AG04450 (cell line): Measurements from ENCODE around the gene LGI4. TPM values are rescaled to one million over a fixed set of nuclear protein-coding genes. Genes with fewer than 3 reads are reported as not detected.
"Not testable (repeated sequence)": the region's sequence is repeated elsewhere in the genome, so short reads cannot be mapped to it uniquely, and the experiment has no call there.

Source experiments
- CTCF ChIA-PET: fragments of 300-600, 350-600 bp; formaldehyde crosslinking; extraction: SDS; loops from one replicate; lab custom pipeline; 2022; ENCODE audit warnings: antibody characterized with exemption, inconsistent platforms; lab: Charles Lee
- POLR2A ChIA-PET: fragments of 350-600 bp; formaldehyde crosslinking; extraction: SDS; loops from one replicate; lab custom pipeline; 2021; ENCODE audit warnings: antibody characterized with exemption, inconsistent platforms; lab: Yijun Ruan, JAX
- DNase-seq: peaks from one replicate; pipeline ENCODE4 v3.0.0-alpha.2; 2011; ENCODE audit warnings: low read depth, low spot score
- H3K27ac ChIP-seq: one replicate; pipeline ENCODE4 v1.5.1; 2012; ENCODE audit warnings: low read depth, low read length, control low read depth
- H3K27me3 ChIP-seq: one replicate; pipeline ENCODE4 v1.6.0; 2012; ENCODE audit warnings: low read length; ENCODE audit not compliant: control insufficient read depth, insufficient read depth
- H3K4me3 ChIP-seq: 2 replicates; pipeline ENCODE4 v1.5.1; 2011; ENCODE audit warnings: mild to moderate bottlenecking, low read depth, low read length, control low read depth
- H3K9me3 ChIP-seq: 2 replicates; pipeline ENCODE4 v1.5.1; 2012; ENCODE audit warnings: low read length; ENCODE audit not compliant: control insufficient read depth, insufficient read depth
- polyA plus RNA-seq: library from polyadenylated mRNA; depleted of rRNA; stranded (reverse); fragments of >200 nt; gene quantifications from 2 replicates; pipeline ENCODE4 v1.2.3, GENCODE V29; 2011
- TF ChIP-seq, protein P1 (sequence below): IDR thresholded peaks from 2 replicates; pipeline ENCODE4 v1.5.1; 2011; ENCODE audit warnings: low read depth, low read length, control low read depth, inconsistent platforms

The LGI4 gene
- polyA plus RNA-seq, 1 experiment, result 0.07 TPM

DNA sequence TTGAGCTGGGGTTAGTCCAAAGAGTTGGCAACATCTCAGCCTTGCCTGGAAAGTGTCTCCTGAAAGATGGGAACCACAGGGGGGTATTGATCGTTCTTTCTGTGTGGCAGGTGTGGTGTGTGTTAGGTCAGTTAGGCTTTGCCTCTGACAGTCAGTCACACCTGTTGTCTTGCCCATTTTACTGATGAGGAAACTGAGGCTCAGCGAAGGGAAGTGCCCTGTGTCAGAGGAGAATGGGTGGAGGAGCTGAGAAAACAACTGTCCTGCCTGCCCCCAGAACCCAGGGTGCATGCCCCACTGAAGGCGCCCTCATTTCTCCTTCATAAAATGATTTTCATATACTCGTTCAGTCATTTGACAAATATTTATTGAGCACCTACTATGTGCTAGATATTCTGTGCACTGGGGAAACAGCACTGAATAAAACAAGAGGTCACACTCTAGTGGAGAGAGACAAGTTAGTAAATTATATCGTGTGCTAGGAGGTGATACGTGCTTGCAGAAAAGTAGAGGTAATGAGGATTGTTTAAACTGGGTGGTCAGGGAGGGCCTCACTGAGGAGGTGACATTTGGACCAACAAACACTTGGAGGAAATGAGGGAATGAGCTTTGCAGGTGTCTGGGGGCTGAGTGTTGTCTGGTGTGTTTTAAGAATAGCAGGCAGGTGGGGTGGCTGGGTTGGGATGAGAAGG lies 21.3 kb upstream of the LGI4 start:
- TF ChIP-seq, protein P1, sequence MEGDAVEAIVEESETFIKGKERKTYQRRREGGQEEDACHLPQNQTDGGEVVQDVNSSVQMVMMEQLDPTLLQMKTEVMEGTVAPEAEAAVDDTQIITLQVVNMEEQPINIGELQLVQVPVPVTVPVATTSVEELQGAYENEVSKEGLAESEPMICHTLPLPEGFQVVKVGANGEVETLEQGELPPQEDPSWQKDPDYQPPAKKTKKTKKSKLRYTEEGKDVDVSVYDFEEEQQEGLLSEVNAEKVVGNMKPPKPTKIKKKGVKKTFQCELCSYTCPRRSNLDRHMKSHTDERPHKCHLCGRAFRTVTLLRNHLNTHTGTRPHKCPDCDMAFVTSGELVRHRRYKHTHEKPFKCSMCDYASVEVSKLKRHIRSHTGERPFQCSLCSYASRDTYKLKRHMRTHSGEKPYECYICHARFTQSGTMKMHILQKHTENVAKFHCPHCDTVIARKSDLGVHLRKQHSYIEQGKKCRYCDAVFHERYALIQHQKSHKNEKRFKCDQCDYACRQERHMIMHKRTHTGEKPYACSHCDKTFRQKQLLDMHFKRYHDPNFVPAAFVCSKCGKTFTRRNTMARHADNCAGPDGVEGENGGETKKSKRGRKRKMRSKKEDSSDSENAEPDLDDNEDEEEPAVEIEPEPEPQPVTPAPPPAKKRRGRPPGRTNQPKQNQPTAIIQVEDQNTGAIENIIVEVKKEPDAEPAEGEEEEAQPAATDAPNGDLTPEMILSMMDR, result no peak
- no peak for DNase-seq
- Histone ChIP-seq H3K4me3 (peak overlapping the region; percentile 92), H3K27ac (no peak overlapping the region), H3K27me3 (no peaks in the 10 kb centered on the region), H3K9me3 (no peaks in the 10 kb centered on the region; the same call in 1 of the 2 replicates)
- ChIA-PET POLR2A (no interaction called here), CTCF (interaction anchor here (0.6 kb wide), 1 partner anchor 89 kb away, joined by 3 read pairs; no protein-coding TSS in a partner anchor)

DNA sequence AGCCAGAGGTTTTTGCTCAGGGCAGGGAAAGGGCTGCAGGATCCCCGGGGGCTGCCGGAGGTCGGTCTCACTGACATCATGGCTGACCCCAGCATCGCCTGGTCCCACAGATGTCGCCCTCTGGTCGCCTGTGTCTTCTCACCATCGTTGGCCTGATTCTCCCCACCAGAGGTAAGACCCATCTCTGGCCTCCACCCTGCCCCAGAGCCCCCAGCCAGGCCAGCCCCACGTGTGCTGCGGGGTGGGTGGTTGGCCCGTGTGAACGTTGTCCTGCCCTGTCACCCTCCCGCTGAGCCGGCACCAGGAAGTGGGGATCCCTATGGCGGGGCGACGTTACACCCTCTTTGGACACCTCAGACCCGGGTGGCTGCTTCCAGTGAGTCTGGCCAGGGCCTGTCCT lies 20.6 kb upstream of the LGI4 start:
- no peaks in the 10 kb centered on the region; the same call in 1 of the 2 replicates for H3K9me3 ChIP-seq
- ChIA-PET CTCF (interaction anchor here (6.8 kb wide), 1 partner anchor 13 kb away, joined by 83 read pairs; the partner anchor contains the start of gene FXYD7), POLR2A (no interaction called here)
- no peak overlapping the region for H3K27ac ChIP-seq
- no peak for DNase-seq
- TF ChIP-seq, protein P1, result no peak
- no peaks in the 10 kb centered on the region for H3K27me3 ChIP-seq
- peak overlapping the region; percentile 92 for H3K4me3 ChIP-seq

DNA sequence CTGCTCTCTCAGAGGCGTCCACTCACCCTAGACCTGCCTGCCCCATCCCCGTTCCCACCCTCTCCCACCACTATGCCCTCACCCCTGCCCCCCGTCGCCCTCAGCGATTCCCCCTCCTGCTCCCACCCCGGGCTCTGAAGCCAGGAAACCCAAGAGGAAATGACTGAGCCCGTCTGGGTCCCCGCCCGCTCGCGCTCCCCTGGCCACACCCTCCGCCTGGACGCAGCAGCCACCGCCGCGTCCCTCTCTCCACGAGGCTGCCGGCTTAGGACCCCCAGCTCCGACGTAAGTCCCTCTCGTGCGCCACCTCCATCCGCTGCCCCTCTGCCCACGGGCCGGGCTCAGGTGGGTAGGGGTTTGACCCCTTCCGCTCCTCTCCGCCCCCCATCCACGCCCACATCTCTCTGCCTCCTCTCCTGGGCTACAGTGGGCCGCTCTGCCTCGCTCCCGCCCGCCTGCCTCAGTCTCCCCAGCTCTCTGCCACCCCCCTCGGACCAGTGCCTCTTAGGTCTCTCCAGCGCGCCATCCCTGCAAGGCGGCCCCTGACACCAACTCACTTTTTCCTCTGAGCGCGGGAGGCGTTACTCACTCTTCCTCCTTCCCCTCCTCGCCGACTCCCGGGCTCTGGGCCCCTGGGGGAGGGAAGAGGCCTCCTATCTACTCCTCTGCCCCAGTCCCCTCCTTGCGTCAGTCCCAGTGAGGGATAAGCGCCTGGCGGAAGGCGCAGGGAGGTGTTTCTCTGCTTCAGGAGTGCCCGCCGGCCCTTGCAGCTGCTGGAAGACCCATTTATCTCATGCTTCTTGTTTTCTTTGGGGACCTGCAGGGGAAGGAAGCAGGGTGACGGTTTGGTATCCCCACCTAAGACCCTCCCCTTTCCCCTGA lies 19.9 kb upstream of the LGI4 start, which contains the start of gene FXYD5:
Gene FXYD5 (plus strand): TSS at position 211 of the 882 bp plus-strand sequence. CDS start 816 bp downstream, outside the sequence.
- Histone ChIP-seq H3K27me3 (no peaks in the 10 kb centered on the region), H3K27ac (no peak within 1 kb of the TSS), H3K4me3 (peak within 1 kb of the TSS; percentile 92), H3K9me3 (no peaks in the 10 kb centered on the region; the same call in 1 of the 2 replicates)
- ChIA-PET CTCF (interaction anchor here (0.6 to 6.8 kb wide), 10 partner anchors 9 to 1740 kb away, joined by 3 to 83 read pairs (median 6); partner anchors contain the start of gene FXYD7), POLR2A (interaction anchor here (0.6 to 1.1 kb wide), 2 partner anchors 14 to 23 kb away, joined by 3 to 4 read pairs; no protein-coding TSS in a partner anchor)
- peak; percentile 27 for DNase-seq
- TF ChIP-seq, protein P1, result peak; percentile 18

DNA sequence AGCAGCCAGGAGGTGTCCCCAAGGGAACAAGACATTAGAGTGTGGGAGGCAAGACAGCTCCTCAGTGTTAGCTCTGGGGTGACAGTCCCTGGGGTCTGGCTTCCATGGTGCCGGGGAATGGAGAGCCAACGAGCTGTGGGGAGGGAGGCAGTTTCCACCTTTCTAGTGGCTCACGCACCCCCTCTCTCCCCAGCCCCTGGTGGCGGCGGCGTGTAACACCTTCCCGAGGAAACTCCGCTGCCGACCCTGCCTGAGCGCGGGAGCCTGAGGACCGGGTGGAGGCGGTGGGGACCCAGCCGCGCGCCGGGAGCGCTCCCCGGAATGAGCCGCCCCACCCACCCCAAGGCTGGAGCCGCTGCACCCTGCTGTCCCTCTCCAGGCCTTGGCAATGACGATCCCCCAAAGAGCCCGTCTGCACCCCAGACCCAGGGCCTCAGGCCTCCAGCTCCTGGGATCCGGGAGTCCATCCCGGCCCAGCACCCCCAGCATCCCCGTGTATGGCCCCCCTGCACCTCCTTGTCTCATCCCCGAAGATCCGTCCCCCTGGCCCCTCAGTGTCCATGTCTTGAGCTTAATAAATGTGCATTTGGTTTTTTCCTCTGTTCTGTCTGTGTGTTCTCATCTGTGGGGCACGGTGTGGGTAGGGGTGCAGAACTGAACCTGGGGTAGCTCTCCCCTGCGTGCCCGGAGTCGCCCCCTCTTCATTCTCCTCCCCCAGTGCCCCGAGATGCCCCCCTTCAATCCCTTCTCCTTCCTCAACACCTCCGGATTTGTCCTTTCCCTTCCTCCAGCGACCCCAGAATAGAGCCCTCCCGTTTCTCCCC lies 19.1 kb upstream of the LGI4 start:
- DNase-seq, result no peak
- Histone ChIP-seq H3K9me3 (no peaks in the 10 kb centered on the region; the same call in 1 of the 2 replicates), H3K4me3 (peak overlapping the region; percentile 92), H3K27me3 (no peaks in the 10 kb centered on the region), H3K27ac (no peak overlapping the region)
- CTCF ChIA-PET, result interaction anchor here (0.6 to 6.8 kb wide), 11 partner anchors 8 to 1739 kb away, joined by 3 to 83 read pairs (median 6); partner anchors contain the start of gene FXYD7
- TF ChIP-seq, protein P1, result peak; percentile 68
- POLR2A ChIA-PET, result interaction anchor here (0.5 to 1.1 kb wide), 3 partner anchors 13 to 86 kb away, joined by 3 to 4 read pairs (median 4); no protein-coding TSS in a partner anchor

DNA sequence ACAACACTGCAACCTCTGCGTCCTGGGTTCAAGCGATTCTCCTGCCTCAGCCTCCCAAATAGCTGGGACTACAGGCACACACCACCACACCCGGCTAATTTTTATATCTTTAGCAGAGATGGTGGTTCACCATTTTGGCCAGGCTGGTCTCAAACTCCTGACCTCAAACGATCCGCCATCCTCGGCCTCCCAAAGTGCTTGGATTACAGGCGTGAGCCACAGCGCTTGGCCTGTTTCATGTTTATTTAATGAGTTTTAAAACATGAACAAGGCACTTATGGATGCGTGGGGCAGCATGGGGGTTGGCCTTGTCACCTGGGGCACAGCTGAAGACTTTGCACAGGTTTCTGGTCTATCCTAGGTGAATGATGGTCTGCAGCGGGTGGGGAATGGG lies 18.3 kb upstream of the LGI4 start:
- CTCF ChIA-PET, result interaction anchor here (1.8 to 6.8 kb wide), 5 partner anchors 8 to 64 kb away, joined by 5 to 83 read pairs (median 7); partner anchors contain the start of gene FXYD7
- H3K4me3 ChIP-seq, H3K27me3 ChIP-seq, H3K9me3 ChIP-seq, DNase-seq, POLR2A ChIA-PET, H3K27ac ChIP-seq: not testable (repeated sequence)
